Neuron (in vitro differentiated cells): ENCODE results near the gene GBP3.
"Not testable (repeated sequence)": the region's sequence is repeated elsewhere in the genome, so short reads cannot be mapped to it uniquely, and the experiment has no call there.

Experiments used
- H2AFZ ChIP-seq: one replicate; pipeline ENCODE4 v1.6.1; 2013; ENCODE audit warnings: low read depth, mild to moderate bottlenecking, inconsistent platforms, low read length, moderate library complexity
- H3K27me3 ChIP-seq: one replicate; pipeline ENCODE4 v1.6.1; 2013; ENCODE audit warnings: low read length; ENCODE audit not compliant: insufficient read depth
- H3K36me3 ChIP-seq: one replicate; pipeline ENCODE4 v1.6.1; 2013; ENCODE audit warnings: low read length; ENCODE audit not compliant: insufficient read depth
- H3K4me1 ChIP-seq: one replicate; pipeline ENCODE4 v1.6.1; 2013; ENCODE audit warnings: low read length; ENCODE audit not compliant: insufficient read depth
- H3K4me3 ChIP-seq: 2 replicates; pipeline ENCODE4 v1.5.1; 2013; ENCODE audit warnings: mild to moderate bottlenecking, low read length, moderate library complexity
- H3K9me3 ChIP-seq: one replicate; pipeline ENCODE4 v1.6.1; 2013; ENCODE audit warnings: low read length

GBP3 gene

GRCh38 chr1:88981506-88981905 is 41.2 kb downstream of the GBP3 start:
- not testable (repeated sequence) for H3K4me3 ChIP-seq, H3K4me1 ChIP-seq, H2AFZ ChIP-seq, H3K27me3 ChIP-seq
- Histone ChIP-seq H3K36me3 (peaks cover 41% of the 10 kb centered on the region), H3K9me3 (peaks cover 10% of the 10 kb centered on the region)

- peaks cover 2% of the 10 kb centered on the region for H3K4me1 ChIP-seq
- no peak overlapping the region for H2AFZ ChIP-seq
- peaks cover 40% of the 10 kb centered on the region for H3K36me3 ChIP-seq
- H3K4me3 ChIP-seq = no peak overlapping the region
- no peaks in the 10 kb centered on the region for H3K27me3 ChIP-seq
- peaks cover 9% of the 10 kb centered on the region for H3K9me3 ChIP-seq
Measured at GRCh38 chr1:88980870-88981269, 41.8 kb downstream of the GBP3 start.

GRCh38 chr1:88979749-88980116 is 42.9 kb downstream of the GBP3 start:
- peaks cover 6% of the 10 kb centered on the region for H3K9me3 ChIP-seq
- no peaks in the 10 kb centered on the region for H3K4me1 ChIP-seq
- no peak overlapping the region for H3K4me3 ChIP-seq
- H2AFZ ChIP-seq = no peak overlapping the region
- peaks cover 39% of the 10 kb centered on the region for H3K36me3 ChIP-seq
- H3K27me3 ChIP-seq = no peaks in the 10 kb centered on the region

- no peaks in the 10 kb centered on the region for H3K4me1 ChIP-seq
- H3K27me3 ChIP-seq = no peaks in the 10 kb centered on the region
- H3K9me3 ChIP-seq = peaks cover 5% of the 10 kb centered on the region
- H3K4me3 ChIP-seq = no peak overlapping the region
- peaks cover 39% of the 10 kb centered on the region for H3K36me3 ChIP-seq
- no peak overlapping the region for H2AFZ ChIP-seq
Measured at GRCh38 chr1:88979054-88979748, 43.5 kb downstream of the GBP3 start.

- Histone ChIP-seq H2AFZ (no peak overlapping the region), H3K4me1 (no peaks in the 10 kb centered on the region), H3K27me3 (no peaks in the 10 kb centered on the region), H3K4me3 (no peak overlapping the region), H3K9me3 (no peaks in the 10 kb centered on the region), H3K36me3 (peaks cover 21% of the 10 kb centered on the region)
Measured at GRCh38 chr1:88976235-88976634, 46.4 kb downstream of the GBP3 start.

GRCh38 chr1:88974616-88975172 is 48.0 kb downstream of the GBP3 start:
- peaks cover 22% of the 10 kb centered on the region for H3K36me3 ChIP-seq
- not testable (repeated sequence) for H2AFZ ChIP-seq, H3K27me3 ChIP-seq, H3K4me1 ChIP-seq, H3K4me3 ChIP-seq, H3K9me3 ChIP-seq

- H2AFZ ChIP-seq = no peak overlapping the region
- no peaks in the 10 kb centered on the region for H3K9me3 ChIP-seq
- H3K4me3 ChIP-seq = no peak overlapping the region
- peaks cover 20% of the 10 kb centered on the region for H3K36me3 ChIP-seq
- no peaks in the 10 kb centered on the region for H3K27me3 ChIP-seq
- H3K4me1 ChIP-seq = no peaks in the 10 kb centered on the region
Measured at GRCh38 chr1:88973520-88974137, 49.0 kb downstream of the GBP3 start.

- Histone ChIP-seq H3K4me1 (no peaks in the 10 kb centered on the region), H3K36me3 (peaks cover 71% of the 10 kb centered on the region)
Measured at GRCh38 chr1:88961647-88962275, 60.9 kb downstream of the GBP3 start.

GRCh38 chr1:88961081-88961480 is 61.6 kb downstream of the GBP3 start:
- Histone ChIP-seq H3K4me3 (no peak overlapping the region), H3K27me3 (no peaks in the 10 kb centered on the region), H3K4me1 (no peaks in the 10 kb centered on the region), H3K9me3 (no peaks in the 10 kb centered on the region), H3K36me3 (peaks cover 73% of the 10 kb centered on the region), H2AFZ (no peak overlapping the region)

More at GRCh38 chr1:88961647-88962275, 60.9 kb downstream of the GBP3 start:
- Histone ChIP-seq H3K27me3 (no peaks in the 10 kb centered on the region), H3K4me3 (no peak overlapping the region), H3K9me3 (no peaks in the 10 kb centered on the region), H2AFZ (no peak overlapping the region)
